Pancreas (tissue), 10 donors: ENCODE results near the gene GPR31. TPM values are rescaled to one million over a fixed set of nuclear protein-coding genes. Genes with fewer than 3 reads are reported as not detected.
"Not testable (repeated sequence)": the region's sequence is repeated elsewhere in the genome, so short reads cannot be mapped to it uniquely, and the experiment has no call there.

ENCODE experiments used
- ATAC-seq, 4 donors: fragments of 200-7000 bp; cut with Tn5 transposase; one replicate each; pipeline versions ENCODE4 v1.8.0 to v1.9.1; 2020; ENCODE audit warnings: mild to moderate bottlenecking in 4 of 4, moderate library complexity in 4 of 4
- DNase-seq, 6 donors: peaks; one replicate each; pipeline ENCODE4 v3.0.0-alpha.2; 2020
- FAIRE-seq: peaks from 2 replicates; lab custom pipeline; 2012; peaks lifted over from hg19 to GRCh38; lab: Jason Lieb, UNC
- H3K27ac ChIP-seq, 4 donors: fragments of 200-600 bp; sonication (generic); 1 replicate in 3 of 4; 2 replicates in 1 of 4; pipeline versions ENCODE4 v1.5.0 to v1.8.0; 2020
- H3K27me3 ChIP-seq, 4 donors: fragments of 200-600 bp; one replicate each; pipeline ENCODE4 v1.8.0; 2021
- H3K36me3 ChIP-seq, 3 donors: fragments of 200-600 bp; sonication (generic) in 1 of 3; one replicate each; pipeline versions ENCODE4 v1.5.0 to v1.8.0; 2020 to 2021
- H3K4me1 ChIP-seq, 3 donors: fragments of 200-600 bp; one replicate each; pipeline ENCODE4 v1.8.0; 2021
- H3K4me3 ChIP-seq, 4 donors: fragments of 200-600 bp; sonication (generic) in 2 of 4; one replicate each; pipeline versions ENCODE4 v1.5.0 to v1.8.0; 2020 to 2021
- H3K9me3 ChIP-seq, 4 donors: fragments of 200-600 bp; one replicate each; pipeline ENCODE4 v1.8.0; 2021
- WGBS, 2 donors: extraction: QIAGEN DNeasy Blood & Tissue Kit; methylation state at CpG; one replicate each; pipeline ENCODE4 v1.1.7; 2013; 5-methylcytosine and 5-hydroxymethylcytosine counted together
- intact Hi-C, 3 donors: fragments of 100-400 bp; cut with DNase I; formaldehyde crosslinking; loops; one replicate each; pipeline versions ENCODE4 v1.11.1 to v1.14.2; 2022
- polyA plus RNA-seq, 2 donors: library from polyadenylated mRNA; stranded (reverse); fragments of 200-250 nt; gene quantifications; one replicate each; pipeline ENCODE4 v1.2.3, GENCODE V29; 2013
- total RNA-seq, 6 donors: library from RNA; stranded (reverse); fragmentation: NEBNext Ultra II Directional in 4 of 6; extraction: Animal tissue kit (Norgen Biotek cat#: 25700) in 4 of 6; gene quantifications; one replicate each; pipeline versions ENCODE4 v1.2.1 to v1.2.4, GENCODE V29; 2021 to 2023
- TF ChIP-seq, protein P1 (sequence below), 4 donors: fragments of 200-600 bp; sonication (generic) in 3 of 4; IDR thresholded peaks; one replicate each; pipeline versions ENCODE4 v1.5.0 to v1.8.0; 2021; ENCODE audit warnings: antibody characterized with exemption in 4 of 4
- donor health status: healthy with polysubstance abuse.
- donor health status: DM: no; HTN: no; CAD: no; lungs with moderate emphysema.
- donor health status: DM: no; HTN: no; CAD: no.
- donor health status: control.
- donor health status: control.
- donor health status: Bipolar disorder and iron deficiency.
- donor health status: DM: yes; HTN: yes; CAD: no.
- donor health status: DM: no; HTN: no; CAD: no.
- donor health status: DM: no; HTN: no; CAD: no.
- donor health status: DM: yes; HTN: yes; CAD: no.

GPR31 gene, protein sequence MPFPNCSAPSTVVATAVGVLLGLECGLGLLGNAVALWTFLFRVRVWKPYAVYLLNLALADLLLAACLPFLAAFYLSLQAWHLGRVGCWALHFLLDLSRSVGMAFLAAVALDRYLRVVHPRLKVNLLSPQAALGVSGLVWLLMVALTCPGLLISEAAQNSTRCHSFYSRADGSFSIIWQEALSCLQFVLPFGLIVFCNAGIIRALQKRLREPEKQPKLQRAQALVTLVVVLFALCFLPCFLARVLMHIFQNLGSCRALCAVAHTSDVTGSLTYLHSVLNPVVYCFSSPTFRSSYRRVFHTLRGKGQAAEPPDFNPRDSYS
- total RNA-seq (not detected), polyA plus RNA-seq (not detected)

DNA sequence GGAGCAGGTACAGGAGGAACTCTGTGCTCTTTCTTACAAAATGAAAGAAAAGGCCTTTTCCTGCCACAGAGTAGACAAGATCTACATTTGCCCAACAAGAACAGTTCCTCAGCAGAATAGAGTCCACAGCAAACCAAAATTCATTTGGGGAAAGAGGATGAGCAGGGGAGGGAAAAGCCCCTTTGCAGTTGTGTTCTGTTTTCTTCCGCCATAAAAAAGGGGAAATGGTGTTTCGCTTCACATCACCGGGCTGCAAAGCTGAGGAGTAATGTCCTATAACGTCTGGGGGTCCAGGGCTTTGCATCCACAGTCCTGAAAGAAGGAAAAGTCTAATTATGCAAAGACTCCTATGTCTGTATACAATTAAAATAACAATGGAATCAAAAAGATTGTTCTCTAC, at the start of gene GPR31:
Gene GPR31, minus strand, starts transcription at position 118 of the 400 bp plus-strand sequence. CDS start 149 bp downstream, outside the sequence.
- FAIRE-seq: no peak
- no peak within 1 kb of the TSS for H3K4me3 ChIP-seq
- TF ChIP-seq, protein P1, sequence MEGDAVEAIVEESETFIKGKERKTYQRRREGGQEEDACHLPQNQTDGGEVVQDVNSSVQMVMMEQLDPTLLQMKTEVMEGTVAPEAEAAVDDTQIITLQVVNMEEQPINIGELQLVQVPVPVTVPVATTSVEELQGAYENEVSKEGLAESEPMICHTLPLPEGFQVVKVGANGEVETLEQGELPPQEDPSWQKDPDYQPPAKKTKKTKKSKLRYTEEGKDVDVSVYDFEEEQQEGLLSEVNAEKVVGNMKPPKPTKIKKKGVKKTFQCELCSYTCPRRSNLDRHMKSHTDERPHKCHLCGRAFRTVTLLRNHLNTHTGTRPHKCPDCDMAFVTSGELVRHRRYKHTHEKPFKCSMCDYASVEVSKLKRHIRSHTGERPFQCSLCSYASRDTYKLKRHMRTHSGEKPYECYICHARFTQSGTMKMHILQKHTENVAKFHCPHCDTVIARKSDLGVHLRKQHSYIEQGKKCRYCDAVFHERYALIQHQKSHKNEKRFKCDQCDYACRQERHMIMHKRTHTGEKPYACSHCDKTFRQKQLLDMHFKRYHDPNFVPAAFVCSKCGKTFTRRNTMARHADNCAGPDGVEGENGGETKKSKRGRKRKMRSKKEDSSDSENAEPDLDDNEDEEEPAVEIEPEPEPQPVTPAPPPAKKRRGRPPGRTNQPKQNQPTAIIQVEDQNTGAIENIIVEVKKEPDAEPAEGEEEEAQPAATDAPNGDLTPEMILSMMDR (IDR thresholded peaks at IDR 0.05): no peak

DNA sequence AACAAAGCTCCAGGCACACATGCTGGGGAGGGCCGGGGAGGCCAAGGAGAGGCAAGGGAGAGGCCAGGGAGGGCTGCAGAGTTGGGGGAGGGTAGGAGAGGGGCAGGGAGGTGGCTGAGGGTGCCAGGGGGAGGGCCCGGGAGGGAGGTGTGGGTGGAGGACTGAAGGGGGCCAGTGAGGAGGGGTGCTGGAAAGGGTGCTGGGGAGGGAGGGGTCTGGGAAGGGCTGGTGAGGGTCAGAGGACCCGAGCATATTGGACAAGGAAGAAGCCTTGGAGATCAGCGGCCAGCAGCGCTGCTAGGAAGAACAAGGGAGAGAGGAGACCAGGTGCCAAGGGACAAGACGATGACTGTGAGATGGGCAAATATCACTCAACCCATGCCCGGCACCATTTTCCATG, 49.7 kb upstream of the GPR31 start:
- no peak for FAIRE-seq

More for the DNA sequence above, at the start of gene GPR31:
- Histone ChIP-seq H3K36me3 (no peaks in the 10 kb centered on the region), H3K9me3 (no peaks in the 10 kb centered on the region), H3K27ac (no peak within 1 kb of the TSS), H3K4me1 (no peaks in the 10 kb centered on the region), H3K27me3 (no peaks in the 10 kb centered on the region)
- DNase-seq (no peak), ATAC-seq (no peak)
- intact Hi-C loops: no loop called here
- WGBS, 2 donors: 73 to 82% methylated on average over 4 of the region's 4 CpGs

DNA sequence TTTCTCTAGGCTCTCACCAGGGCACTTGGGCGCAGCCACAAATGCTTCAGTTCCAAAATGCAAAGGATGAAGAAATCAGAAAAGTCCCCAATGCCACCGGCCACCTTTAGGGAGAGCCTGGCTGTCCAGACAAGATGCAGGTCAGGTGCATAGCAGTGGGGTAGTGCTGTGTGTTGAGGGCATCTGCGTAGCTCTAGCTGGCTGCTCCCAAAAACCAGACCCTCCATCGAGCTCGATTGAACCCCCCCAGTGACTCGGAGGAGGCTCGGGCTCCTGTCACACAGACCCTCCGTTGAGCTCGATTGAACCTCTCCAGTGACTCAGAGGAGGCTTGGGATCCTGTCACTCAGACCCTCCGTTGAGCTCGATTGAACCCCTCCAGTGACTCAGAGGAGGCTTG, 47.5 kb upstream of the GPR31 start:
- H3K9me3 ChIP-seq, H3K36me3 ChIP-seq, FAIRE-seq, H3K27me3 ChIP-seq, intact Hi-C loops, H3K27ac ChIP-seq, ATAC-seq, DNase-seq, H3K4me3 ChIP-seq, H3K4me1 ChIP-seq: not testable (repeated sequence)
- WGBS, 2 donors: 67 to 80% methylated on average over 10 to 11 of the region's 11 CpGs

More for the DNA sequence above, 49.7 kb upstream of the GPR31 start:
- no peak overlapping the region for H3K4me3 ChIP-seq
- no peaks in the 10 kb centered on the region for H3K27me3 ChIP-seq
- no peak overlapping the region for H3K27ac ChIP-seq
- no peaks in the 10 kb centered on the region for H3K36me3 ChIP-seq
- ATAC-seq (no peak), DNase-seq (no peak)
- no peaks in the 10 kb centered on the region for H3K4me1 ChIP-seq
- 70 to 87% methylated on average over 7 of the region's 7 CpGs for WGBS, 2 donors
- TF ChIP-seq, protein P1 (IDR thresholded peaks at IDR 0.05): no peak
- no peaks in the 10 kb centered on the region for H3K9me3 ChIP-seq
- intact Hi-C loops: no loop called here

DNA sequence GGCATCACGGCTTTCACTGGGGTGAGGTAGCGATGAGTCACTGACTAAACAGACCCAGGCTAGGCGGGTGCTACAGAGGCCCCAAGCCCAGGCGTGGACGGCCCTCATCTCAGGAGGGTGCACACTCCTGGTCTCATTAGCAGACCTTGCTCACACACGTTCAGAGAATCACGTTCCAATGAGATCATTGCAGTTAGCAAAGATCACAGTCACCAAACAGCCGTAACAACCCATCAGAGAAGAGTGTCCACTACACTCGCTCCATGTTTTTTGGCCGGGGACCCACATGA, 46.2 kb upstream of the GPR31 start:
- H3K4me1 ChIP-seq, H3K27me3 ChIP-seq, intact Hi-C loops, FAIRE-seq, H3K9me3 ChIP-seq, H3K36me3 ChIP-seq, H3K4me3 ChIP-seq: not testable (repeated sequence)
- H3K27ac ChIP-seq: peak overlapping the region in 1 of 4 donors; percentile 76
- DNase-seq: peak in 1 of 6 donors; percentile 36
- peak; percentile 63 to 95 (median 89) for ATAC-seq
- WGBS, 2 donors: 51 to 59% methylated on average over 9 to 10 of the region's 10 CpGs

DNA sequence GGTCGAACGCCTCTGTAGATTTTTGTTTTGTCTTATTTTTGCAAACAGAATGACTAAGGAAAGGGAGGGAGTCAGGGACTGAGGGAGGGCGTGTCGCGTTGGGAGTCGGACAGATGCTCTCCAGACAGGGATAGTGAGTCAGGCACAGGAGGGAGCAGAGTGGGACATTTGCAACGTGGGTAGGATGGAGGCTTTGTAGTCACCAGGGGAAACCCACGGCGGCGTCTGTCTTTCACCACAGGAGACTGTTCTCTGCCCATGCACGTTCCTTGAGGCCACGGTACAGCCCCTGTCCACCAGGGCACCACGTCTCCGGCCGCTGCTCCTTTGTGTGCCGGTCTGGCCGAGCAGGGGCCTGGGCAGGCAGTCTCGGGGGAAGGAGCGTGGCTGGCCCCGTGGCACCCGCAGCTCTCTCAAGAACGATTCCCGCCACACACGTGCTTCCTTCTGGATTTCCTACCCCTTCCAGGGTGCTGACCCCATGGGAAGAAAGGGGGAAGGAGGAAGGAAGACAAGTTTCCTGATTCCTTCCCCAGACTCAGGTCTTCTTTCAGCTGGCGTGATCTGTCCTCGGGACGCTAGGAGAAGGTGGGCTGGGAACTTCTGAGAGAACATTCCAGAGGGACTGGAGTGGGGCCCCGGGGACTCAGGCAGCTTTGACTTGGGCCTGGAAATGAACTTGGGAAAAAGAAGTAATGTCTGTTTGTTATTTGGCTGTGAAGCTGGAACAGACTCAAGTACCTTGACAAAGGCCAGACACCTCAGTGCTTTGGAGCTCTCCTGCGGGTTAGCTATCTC, 45.7 kb upstream of the GPR31 start:
- peak overlapping the region in 1 of 4 donors; percentile 76 for H3K27ac ChIP-seq
- H3K9me3 ChIP-seq, H3K4me1 ChIP-seq, intact Hi-C loops, DNase-seq, H3K36me3 ChIP-seq, H3K4me3 ChIP-seq, FAIRE-seq, H3K27me3 ChIP-seq: not testable (repeated sequence)
- 76 to 82% methylated on average over 28 of the region's 29 CpGs for WGBS, 2 donors
- ATAC-seq: peak in 1 of 4 donors; percentile 34

DNA sequence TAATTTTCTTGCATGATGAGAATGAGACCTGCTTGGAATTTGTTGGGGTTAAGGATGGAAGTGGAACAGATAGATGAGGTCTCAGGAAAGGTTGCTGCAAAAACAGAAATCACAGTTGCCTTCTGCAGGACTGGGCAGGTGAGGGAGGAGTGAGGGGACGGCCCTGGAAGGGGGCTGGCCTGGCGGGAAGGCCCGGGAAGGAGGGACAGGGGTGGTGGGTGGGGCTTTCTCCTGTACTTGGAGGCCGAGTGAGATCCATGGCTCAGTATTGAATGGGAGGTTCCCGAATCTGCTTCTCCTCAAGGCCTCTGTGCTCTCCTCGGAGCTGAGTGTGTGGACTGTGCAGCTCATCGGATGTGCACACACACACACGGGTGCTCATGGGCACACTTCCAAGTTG, 44.8 kb upstream of the GPR31 start:
- ATAC-seq: not testable (repeated sequence)
- 67 to 86% methylated on average over 6 to 8 of the region's 8 CpGs for WGBS, 2 donors

More for the DNA sequence above, 44.8 kb upstream of the GPR31 start:
- FAIRE-seq, H3K27ac ChIP-seq, intact Hi-C loops, DNase-seq, H3K4me1 ChIP-seq, H3K36me3 ChIP-seq, H3K27me3 ChIP-seq, H3K4me3 ChIP-seq, H3K9me3 ChIP-seq: not testable (repeated sequence)
